HG02938 (cell line): ENCODE results near the gene GIMAP4.
"Not testable (repeated sequence)": the region's sequence is repeated elsewhere in the genome, so short reads cannot be mapped to it uniquely, and the experiment has no call there.

Source experiments
- ATAC-seq: cut with Tn5 transposase; IDR thresholded peaks from one replicate; pipeline ENCODE4 v1.9.1; 2021; ENCODE audit warnings: mild to moderate bottlenecking, moderate library complexity; ENCODE audit not compliant: unreplicated experiment

Gene GIMAP4

GRCh38 chr7:150579979-150580637 lies 12.9 kb downstream of the GIMAP4 start:
- ATAC-seq = not testable (repeated sequence)

- ATAC-seq = no peak
Observed at GRCh38 chr7:150580638-150581394, 13.6 kb downstream of the GIMAP4 start.

- no peak for ATAC-seq
Observed at GRCh38 chr7:150585199-150585598, 18.0 kb downstream of the GIMAP4 start.

- ATAC-seq = no peak
Observed at GRCh38 chr7:150586068-150586784, 19.0 kb downstream of the GIMAP4 start.

GRCh38 chr7:150586785-150587152 lies 19.6 kb downstream of the GIMAP4 start:
- ATAC-seq = no peak

GRCh38 chr7:150587551-150587950 lies 20.4 kb downstream of the GIMAP4 start:
- ATAC-seq = no peak

GRCh38 chr7:150594805-150595204 lies 27.6 kb downstream of the GIMAP4 start:
- ATAC-seq = no peak

- ATAC-seq = no peak
Observed at GRCh38 chr7:150595361-150595760, 28.2 kb downstream of the GIMAP4 start.

- not testable (repeated sequence) for ATAC-seq
Observed at GRCh38 chr7:150603600-150603999, 36.4 kb downstream of the GIMAP4 start.

- ATAC-seq = no peak
Observed at GRCh38 chr7:150610233-150610632, 43.0 kb downstream of the GIMAP4 start.

GRCh38 chr7:150612925-150613324 lies 45.7 kb downstream of the GIMAP4 start:
- ATAC-seq = no peak

- ATAC-seq = no peak
Observed at GRCh38 chr7:150613880-150614279, 46.7 kb downstream of the GIMAP4 start.

GRCh38 chr7:150614426-150614825 lies 47.2 kb downstream of the GIMAP4 start:
- ATAC-seq = not testable (repeated sequence)

GRCh38 chr7:150615221-150615755 lies 48.1 kb downstream of the GIMAP4 start:
- ATAC-seq = not testable (repeated sequence)

- no peak for ATAC-seq
Observed at GRCh38 chr7:150620061-150620460, 52.9 kb downstream of the GIMAP4 start.

- no peak for ATAC-seq
Observed at GRCh38 chr7:150620617-150621371, 53.6 kb downstream of the GIMAP4 start.

- no peak for ATAC-seq
Observed at GRCh38 chr7:150621376-150621775, 54.2 kb downstream of the GIMAP4 start.
